NCI-H146 (cell line): ENCODE results near the gene KLHL22.

Source experiments
- DNase-seq: peaks from one replicate; lab custom pipeline; 2025; lab: John Stamatoyannopoulos, UW

KLHL22 gene

GRCh38 chr22:20433191-20433590, 62.4 kb downstream of the KLHL22 start:
- DNase-seq: no peak

- DNase-seq: no peak
These were observed 63.3 kb downstream of the KLHL22 start for GRCh38 chr22:20432244-20432686.

GRCh38 chr22:20431511-20432192, 63.9 kb downstream of the KLHL22 start:
- DNase-seq: peak; percentile 6

GRCh38 chr22:20430720-20431510, 64.7 kb downstream of the KLHL22 start:
- peak; percentile 53 for DNase-seq

- no peak for DNase-seq
These were observed 65.4 kb downstream of the KLHL22 start for GRCh38 chr22:20430101-20430719.

GRCh38 chr22:20429254-20430100, 66.1 kb downstream of the KLHL22 start:
- DNase-seq: no peak

- DNase-seq: no peak
These were observed 66.9 kb downstream of the KLHL22 start for GRCh38 chr22:20428496-20429253.

GRCh38 chr22:20427945-20428417, 67.6 kb downstream of the KLHL22 start:
- no peak for DNase-seq

- no peak for DNase-seq
These were observed 68.3 kb downstream of the KLHL22 start for GRCh38 chr22:20427104-20427944.

- DNase-seq: no peak
These were observed 69.4 kb downstream of the KLHL22 start for GRCh38 chr22:20426259-20426615.

GRCh38 chr22:20425566-20426258, 69.9 kb downstream of the KLHL22 start:
- no peak for DNase-seq

GRCh38 chr22:20424932-20425565, 70.5 kb downstream of the KLHL22 start:
- DNase-seq: no peak

GRCh38 chr22:20424568-20424931, 71.0 kb downstream of the KLHL22 start:
- no peak for DNase-seq

GRCh38 chr22:20423906-20424551, 71.6 kb downstream of the KLHL22 start:
- no peak for DNase-seq

- no peak for DNase-seq
These were observed 72.3 kb downstream of the KLHL22 start for GRCh38 chr22:20423008-20423905.

- no peak for DNase-seq
These were observed 73.2 kb downstream of the KLHL22 start for GRCh38 chr22:20422271-20423007.

- DNase-seq: no peak
These were observed 74.1 kb downstream of the KLHL22 start for GRCh38 chr22:20421507-20421874.
